ENCODE data around the gene EBF4.

DNA sequence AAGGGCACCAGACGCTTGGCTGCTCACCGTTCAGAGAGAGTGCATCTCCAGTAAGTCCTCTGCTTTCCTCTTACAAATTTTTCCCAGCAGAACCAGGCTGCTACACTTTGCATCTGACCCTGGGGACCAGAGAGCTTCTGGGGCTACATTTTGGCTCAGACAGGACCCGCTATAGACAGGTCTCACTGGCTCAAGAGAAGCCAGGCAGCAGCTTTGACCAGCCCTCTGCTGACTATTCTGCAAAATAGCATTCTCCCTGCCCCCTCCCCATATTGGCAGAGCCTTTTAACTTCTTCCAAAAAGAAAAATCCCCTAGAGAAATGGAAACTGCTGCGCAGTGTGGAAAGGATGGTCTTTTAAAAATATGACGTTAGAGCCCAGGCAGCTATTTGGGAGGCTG, 70.6 kb downstream of the EBF4 start:
- no peak for TF ChIP-seq POLR2A (IDR thresholded peaks at IDR 0.05)
- TF ChIP-seq, protein P1, sequence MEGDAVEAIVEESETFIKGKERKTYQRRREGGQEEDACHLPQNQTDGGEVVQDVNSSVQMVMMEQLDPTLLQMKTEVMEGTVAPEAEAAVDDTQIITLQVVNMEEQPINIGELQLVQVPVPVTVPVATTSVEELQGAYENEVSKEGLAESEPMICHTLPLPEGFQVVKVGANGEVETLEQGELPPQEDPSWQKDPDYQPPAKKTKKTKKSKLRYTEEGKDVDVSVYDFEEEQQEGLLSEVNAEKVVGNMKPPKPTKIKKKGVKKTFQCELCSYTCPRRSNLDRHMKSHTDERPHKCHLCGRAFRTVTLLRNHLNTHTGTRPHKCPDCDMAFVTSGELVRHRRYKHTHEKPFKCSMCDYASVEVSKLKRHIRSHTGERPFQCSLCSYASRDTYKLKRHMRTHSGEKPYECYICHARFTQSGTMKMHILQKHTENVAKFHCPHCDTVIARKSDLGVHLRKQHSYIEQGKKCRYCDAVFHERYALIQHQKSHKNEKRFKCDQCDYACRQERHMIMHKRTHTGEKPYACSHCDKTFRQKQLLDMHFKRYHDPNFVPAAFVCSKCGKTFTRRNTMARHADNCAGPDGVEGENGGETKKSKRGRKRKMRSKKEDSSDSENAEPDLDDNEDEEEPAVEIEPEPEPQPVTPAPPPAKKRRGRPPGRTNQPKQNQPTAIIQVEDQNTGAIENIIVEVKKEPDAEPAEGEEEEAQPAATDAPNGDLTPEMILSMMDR (IDR thresholded peaks at IDR 0.05) = no peak
